Medulla oblongata (tissue), 1 donor: ENCODE data around the gene ARHGAP10.
"Not testable (repeated sequence)": the region's sequence is repeated elsewhere in the genome, so short reads cannot be mapped to it uniquely, and the experiment has no call there.

Experiments used
- DNase-seq: peaks from one replicate; pipeline ENCODE4 v3.0.0-alpha.2; 2015; ENCODE audit errors: extremely low spot score

Gene ARHGAP10

DNA sequence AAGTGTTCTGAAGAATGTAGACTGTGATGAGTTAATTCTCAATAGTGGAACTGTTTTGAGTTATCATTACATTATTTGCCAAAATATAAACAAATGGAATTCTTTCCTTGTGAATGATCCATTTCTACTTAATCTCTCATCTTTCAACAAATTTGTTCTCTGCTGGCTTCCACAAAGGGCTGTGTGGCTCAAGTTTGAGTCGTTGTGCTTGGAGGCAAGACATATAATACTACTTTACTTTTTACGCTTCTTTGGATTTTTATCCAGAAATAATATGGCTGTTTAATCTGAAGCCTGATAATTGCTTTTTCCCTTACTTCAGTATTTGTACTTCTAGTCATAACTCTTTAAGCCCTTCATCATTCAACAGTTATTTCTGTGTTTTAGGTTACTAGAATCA is 169.5 kb downstream of the ARHGAP10 start:
- no peak for DNase-seq

DNA sequence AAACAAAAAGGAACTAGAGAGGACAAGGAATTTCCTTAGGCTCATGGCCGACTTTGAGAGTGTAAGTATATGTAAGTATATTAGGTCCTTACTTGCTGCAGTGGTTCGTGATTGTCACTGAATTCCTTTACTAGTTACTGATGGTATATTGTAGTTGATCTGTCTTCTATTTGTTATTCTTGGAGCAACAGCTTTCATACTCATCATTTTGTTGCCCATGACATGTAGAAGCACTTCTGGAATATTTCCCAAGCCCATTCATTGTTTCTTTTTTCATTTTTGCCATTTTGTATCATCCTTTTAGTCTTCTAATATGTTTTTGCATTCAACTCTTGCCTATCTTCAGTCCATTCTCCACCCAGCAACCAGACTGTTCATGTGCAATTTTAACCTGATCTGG is 170.0 kb downstream of the ARHGAP10 start:
- DNase-seq = no peak

DNA sequence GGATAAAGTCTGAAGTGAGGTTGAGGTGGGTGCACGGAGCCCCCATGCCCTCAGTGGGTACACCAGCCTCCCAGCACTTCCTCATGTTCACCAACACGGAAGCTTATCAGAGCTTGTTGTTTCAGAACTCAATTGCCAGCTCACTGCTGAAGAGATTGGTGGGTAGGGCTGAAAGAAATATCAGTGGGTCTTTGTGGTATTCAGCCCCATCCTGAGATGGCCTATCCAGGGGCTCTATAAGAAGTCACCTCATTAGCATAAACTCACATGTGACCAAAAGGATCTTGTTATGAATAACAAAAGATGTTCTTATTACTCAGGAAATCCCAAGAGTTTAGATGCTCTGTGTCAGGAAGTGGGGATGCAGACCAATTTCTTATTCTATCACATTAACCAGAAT is 177.3 kb downstream of the ARHGAP10 start:
- DNase-seq = no peak

DNA sequence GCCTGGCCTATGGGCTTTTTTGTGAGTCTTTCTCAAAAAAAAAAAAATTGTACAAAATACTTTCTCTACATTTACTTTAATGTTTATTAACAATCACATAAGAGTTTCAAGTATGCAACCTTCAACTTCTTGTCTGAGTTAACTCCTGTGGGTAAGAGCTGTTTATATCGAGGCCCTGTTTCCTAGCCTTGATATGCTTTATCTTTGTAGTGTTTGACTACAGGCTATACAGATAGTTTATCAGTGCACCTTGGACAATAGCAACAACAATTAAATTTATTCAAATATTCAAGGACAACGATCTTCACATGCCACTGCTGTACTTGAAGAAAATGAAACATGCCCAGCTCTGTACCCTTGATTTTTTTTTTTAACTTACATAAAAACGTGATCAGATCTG is 178.4 kb downstream of the ARHGAP10 start:
- no peak for DNase-seq

DNA sequence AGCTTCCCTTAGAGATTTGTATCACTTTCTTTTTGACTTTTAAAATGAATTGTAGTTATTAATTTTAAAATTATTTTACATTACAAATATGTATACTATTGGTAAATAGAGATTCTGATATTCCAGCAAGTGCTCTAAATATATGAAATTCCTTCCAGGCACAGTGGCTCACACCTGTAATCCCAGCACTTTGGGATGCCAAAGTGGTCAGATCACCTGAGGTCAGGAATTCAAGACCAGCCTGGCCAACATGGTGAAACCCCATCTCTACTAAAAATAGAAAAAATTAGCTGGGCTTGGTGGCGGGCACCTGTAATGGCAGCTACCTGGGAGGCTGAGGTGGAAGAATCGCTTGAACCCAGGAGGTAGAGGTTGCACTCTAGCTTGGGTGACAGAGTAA is 180.2 kb downstream of the ARHGAP10 start:
- DNase-seq = not testable (repeated sequence)

DNA sequence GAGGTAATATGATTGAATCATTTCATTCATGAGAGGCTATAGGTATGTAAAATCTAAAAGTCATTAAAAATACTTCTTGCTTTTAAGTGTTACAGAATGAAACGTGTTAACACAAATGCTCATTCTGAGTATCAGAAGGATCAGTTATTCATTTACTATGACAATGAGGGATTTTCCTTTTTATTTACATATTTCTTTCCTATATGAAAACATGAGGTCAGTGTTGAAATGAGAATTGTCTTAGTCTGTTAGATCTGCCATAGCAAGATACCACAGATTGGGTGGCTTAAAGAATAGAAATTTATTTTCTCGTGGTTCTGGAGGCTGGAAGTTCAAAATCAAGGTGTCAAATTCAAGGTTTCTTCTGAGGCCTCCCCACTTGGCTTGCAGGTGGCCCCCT is 181.2 kb downstream of the ARHGAP10 start:
- no peak for DNase-seq

DNA sequence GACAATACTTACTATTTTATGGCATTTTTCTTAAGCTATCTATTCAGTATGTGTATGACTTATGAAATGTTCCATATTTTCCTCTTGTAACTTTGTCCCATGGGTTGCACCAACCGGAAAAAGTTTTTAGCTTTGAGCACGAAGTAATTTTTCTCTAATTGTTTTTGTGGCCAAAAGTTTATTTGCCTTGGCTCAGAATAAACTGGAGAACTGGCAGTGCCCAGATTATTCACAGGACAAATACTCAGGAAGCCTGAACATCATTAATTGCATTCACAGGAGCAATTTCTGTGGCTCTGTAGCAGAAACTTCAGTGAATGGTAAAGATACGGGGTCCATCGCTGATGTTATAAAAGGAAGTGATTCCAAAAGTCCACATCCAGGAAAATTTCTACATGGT is 184.5 kb downstream of the ARHGAP10 start:
- no peak for DNase-seq

DNA sequence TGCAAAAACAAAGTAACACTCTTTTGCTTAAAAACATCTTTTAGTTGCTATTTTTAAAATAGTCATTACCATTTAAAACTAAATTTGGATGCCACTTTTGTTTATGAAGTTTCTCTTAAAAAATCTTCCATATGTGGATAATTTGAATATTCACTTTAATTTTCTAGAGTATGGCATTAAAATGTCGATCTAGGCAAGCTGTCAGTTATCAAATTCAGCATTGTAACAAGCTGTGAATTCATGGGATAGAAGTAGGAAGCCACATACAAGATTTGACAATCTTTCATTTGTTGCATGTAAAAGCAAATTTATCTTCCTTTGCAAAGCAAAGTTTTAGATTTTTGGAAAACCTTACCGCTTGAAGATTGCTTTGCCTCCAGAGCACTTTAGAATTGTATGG is 191.5 kb downstream of the ARHGAP10 start:
- no peak for DNase-seq

DNA sequence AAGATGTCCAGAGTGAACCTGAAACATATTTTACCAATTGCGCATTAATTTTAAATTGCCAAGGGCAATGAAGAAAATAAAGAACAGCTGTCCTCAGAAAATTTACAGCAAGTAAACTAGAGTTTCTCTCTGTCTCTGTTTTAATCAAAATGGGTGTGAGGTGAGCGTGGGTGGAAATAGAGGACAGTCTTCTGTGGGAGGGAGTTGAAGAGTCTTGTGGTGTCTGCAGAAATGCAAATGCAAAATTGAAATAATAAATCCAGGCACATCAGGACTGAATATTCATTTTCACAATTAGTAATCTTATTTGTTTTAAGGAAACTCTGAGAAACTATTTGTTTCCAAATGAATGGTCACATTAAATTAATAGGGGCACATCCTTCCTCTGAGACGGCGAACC is 192.0 kb downstream of the ARHGAP10 start:
- no peak for DNase-seq

DNA sequence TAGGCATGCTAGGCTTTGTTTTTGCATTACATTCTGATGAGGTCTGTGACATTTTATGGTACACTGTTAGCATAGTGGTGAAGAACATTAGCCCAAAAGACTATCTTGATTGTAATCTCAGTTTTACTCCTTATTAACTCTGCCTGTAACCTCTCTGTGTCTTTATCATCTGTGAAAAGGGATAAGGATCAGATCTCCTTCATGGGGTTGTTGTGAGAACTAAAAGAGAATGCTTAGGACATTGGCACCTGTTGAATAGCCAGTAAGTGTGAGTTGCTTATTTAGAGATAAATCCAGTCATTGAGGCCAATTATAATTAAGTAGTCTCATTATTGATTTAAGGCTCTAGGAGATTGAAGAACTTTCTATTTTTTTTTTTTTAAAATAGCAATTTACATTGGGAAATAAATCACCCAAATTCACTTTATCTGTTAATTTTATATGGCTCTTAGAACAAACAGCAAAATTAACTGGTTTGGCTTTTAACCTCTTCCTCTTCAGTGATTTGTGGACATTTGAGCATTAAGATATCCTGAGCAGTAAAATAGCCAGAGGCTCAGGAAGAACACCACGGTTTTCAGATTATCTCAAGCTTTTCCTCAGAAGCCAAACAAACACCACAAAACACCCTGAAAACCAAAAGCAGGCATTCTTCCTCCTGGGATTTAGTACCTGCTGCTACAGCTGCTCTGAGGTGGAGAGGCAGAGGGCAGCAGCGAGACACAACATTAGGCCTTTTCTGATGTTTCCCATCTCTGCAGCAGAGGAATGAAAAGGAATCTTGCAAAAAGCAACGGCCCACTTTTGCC is 192.9 kb downstream of the ARHGAP10 start:
- DNase-seq = peak; percentile 49

DNA sequence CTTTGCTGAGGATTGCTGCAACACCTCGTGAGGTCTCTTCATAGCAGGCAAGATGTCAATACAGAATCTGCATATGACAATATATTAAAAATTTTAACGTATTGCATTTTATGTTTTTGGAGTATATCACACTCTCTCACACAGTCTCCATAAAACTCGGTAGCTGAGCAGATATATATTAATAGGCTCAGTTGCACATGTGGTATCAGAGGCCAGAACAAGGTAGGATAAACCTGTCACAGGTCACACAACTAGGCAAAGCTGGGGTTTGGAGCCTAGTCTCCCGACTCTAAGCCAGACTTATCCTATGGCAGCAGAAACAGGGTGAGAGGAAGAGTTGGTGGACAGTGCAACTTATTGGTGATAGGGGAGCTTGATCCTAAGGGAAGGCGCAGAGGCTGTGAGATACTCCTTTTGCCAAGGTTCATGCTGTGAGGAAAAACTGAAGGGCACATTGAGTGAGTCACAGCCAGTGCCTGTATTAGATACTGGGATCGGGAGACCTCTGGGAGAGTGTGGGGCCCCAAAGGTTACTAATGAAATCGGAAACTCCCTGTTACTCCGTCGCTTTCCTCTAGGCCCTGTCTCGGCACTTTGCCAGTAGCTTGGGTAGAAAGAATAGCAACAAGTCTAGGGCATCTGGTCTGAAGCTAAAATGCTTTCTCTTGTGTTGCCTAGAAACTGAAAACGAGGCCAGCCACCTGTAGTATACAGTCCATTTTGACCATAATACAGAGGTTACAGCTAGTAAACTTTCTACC is 195.7 kb downstream of the ARHGAP10 start:
- DNase-seq = no peak

DNA sequence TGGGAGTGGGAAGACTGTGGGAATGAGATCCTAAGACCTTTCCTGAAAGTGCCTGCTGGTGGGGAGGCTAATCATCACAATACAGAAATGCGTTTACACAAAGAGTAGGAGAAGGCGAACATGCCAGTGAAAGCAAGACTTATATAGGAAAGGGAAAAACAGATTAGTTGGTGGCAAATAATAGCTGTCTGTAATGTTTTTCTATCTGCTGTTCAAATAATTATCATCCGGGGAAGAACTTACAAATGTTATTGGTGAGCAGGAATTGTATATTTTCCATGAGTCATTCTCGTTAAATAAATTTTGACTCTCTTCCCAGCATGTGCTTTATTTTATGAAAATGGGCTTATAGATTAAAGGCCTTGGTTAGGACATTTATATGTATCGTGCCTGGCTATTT is 196.5 kb downstream of the ARHGAP10 start:
- no peak for DNase-seq

DNA sequence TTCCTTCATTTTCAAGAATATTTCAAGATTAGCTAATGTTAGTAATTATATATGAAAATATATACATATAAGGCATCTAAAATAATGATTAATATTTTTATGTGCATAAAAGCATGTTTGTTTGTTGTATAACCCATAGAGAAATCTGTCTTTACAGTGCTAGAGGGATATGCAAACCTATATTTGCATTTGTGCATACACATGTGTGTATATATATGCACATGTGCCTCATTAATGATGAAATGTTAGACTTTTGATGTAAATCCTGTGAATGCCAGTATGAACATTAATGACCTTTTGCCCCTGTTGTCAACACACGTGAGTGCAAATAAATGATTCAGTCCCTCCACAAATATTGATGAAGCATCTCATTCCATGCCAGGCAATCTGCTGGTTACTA is 197.9 kb downstream of the ARHGAP10 start:
- DNase-seq = no peak

DNA sequence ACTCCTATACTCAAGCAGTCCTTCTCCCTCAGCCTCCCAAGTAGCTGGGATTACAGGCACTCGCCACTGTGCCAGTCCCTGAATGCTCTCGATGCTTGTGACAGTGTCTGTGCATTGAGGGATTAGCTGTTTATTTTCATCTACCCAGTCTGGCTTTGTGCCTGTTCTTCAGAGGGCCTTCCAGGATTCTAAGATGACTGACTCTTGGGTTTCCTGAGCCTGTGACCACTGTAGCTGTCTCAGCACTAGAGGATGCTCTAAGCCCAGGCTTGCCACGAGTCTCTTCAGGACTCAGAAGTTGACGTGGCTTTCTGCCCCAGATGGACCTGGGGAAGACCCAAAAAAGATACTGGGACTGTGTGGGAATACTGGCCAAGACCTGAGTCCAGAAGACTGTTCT is 201.4 kb downstream of the ARHGAP10 start:
- DNase-seq = no peak

DNA sequence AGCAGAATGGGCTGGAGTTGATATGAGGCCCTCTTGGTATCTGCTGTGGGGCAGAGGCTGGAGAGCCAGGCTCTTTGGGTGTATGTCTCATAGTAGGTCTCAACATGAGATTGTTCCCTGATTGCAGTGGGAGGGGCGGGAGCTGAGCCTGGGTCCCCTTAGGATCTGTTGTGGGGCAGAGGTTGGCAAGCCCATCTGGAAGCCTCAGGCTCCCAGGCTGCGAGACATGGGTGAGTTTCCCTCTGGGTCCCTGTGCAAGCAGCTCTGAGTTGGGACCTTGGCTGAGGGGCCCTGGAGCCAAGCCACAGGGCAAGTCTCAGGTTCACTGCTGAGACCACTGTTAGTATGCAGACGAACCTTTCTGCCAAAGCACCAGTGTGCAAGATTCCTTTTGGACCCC is 201.9 kb downstream of the ARHGAP10 start:
- DNase-seq = no peak

DNA sequence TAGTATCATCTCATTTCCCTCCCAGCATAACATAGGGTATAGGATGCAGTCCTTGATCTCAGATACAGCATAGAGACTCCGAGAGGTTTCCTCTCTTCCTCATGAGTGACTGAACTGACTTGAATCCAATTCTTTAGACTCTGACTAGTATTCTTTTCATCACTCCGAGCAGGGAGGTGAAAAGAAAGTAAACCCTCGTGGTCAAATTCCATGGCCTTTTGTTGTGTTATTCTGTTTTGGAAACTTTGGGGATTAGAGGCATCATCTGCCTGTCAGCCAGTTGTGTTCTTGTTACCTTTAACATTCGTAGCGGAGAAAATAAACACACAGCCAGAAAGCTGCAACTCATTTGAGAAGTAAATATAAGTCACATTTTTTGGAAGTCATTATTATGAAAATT is 206.6 kb downstream of the ARHGAP10 start:
- DNase-seq = no peak

DNA sequence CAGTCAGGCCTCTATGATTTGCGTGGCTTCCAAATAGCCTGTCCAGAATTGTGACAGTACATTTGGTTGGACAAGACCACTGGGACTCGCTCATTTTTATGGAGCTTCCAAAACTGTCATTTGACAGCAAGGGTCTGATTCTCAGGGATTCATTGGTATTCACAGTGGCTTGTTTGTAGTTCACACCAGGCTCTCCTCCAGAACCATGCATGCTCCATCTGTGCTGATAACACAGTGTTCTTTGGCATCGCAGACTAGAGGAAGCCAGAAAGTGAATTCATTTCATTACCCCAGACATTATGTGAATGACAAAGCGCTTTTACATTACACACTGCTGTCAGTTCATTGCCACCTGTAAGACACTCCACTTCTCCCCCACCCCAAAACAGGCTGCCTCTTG is 208.3 kb downstream of the ARHGAP10 start:
- DNase-seq = peak; percentile 24

DNA sequence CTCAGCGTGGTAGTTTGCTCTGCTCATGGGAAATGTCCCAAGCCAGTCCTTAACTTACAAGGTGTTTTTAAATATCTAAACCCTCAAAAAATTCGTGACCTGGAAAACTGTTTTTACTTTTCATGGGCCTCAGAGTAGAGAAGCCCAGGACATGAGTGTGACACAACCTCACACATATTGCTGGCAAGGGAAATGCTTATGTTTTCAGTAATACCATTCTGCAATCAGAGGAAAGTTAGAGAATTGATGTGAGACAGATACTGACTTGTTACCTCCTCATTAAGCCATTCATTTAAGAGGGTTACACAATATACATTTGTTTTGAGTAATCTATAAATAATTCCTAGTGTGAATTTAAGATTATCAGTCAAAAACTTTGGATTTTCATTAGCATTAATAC is 209.5 kb downstream of the ARHGAP10 start:
- no peak for DNase-seq

DNA sequence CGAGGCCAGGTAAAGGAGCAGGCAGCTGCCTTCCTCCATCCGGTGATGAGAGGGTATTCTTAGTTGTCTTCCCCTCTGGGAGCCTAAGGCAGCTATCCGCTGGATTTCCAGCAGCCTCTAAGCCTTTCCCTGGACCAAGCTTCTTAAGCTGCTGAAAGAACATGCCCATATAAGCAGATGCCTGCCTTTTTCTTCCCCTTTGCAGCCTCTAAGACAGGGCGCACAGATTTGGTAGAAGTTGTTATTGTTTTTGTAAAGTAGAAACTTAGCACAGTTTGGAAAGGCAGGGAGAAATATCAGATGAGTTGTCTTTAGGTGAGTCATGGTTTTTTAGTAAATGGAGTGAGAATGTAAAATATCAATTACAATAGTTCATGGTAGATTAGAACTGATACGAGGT is 210.8 kb downstream of the ARHGAP10 start:
- DNase-seq = no peak

DNA sequence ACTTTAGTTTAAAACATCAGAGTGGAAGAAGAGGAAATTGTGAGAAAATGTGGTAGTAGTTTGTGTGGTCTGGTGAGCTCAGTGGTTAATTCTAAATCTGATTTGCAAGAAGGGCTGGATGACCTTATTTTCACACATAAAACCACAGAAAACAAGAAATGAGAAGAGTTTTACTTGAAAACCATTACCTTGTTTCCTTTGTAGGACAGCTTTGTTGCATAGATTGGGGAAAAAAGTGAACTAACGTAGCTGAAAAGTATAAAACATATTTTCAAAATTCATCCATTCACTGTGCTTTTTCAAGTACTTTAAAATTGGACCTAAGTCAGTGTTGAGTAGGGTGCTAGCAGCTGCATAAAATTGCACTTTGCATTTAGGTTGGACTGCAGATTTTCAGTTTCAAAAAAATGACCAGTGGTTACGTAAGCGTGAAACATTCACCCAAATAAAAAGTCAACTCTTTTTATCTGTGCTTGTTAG is 211.3 kb downstream of the ARHGAP10 start:
- no peak for DNase-seq

DNA sequence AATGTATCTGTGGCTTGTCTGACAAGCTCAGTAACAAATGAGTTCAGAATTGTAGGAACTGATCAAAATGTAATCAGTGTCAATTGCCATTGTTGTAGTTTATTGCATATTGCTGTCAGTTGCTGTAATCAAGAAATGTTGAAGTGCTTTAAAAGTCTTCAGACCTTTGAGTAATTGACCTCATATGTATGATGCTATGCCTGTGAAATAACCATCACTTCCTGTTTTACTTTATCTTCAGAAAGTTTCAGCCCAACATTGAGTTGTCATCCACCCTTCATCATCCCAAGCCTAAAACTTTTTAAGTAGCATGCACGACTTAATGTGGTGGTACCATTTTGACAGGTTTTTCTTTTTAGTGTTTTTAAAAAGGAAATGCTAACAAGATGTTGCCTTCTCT is 212.4 kb downstream of the ARHGAP10 start:
- DNase-seq = no peak

DNA sequence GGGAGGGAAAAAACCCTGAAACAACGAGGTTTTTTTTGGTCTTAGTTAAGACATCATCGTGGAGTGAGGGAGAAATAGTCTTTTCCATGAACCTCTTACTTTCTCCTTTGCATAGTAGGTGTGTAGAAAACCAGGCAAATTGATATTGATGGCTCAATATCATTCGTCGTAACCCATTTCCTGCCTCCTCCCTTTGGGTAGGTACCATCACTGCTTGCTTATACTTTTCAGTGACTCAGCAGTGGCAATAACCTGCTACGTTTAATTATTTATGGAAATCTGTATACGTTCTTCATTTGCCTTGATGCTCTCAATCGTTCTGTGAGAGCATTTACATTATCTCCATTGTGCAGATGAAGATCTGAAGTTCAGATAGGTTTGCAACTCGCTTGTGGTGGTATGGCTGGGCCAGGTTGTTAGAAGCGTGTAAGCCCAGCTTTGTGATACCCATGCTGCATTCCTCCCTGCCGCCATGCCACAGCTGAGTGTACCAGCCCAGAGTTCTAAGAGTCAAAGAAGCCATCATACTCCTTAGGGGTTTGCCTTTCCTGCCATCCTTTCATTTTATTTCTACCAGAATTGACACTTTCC is 212.9 kb downstream of the ARHGAP10 start:
- DNase-seq = no peak

DNA sequence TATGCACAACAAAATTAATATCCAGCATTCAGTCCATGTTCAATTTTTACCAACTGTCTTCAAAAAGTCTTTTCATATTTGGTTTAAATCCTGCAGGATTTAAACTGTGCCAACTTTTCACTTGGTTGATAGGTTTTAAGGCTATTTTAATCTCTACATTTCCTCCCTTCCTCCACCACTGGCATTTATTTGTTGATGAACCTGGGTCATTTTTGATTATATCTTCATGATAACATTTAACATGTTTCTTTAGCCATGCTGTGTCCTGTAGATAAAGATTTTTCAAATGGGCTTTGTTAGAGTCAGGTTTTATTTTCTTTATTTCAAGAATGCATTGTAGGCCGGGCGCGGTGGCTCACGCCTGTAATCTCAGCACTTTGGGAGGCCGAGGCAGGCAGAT is 216.4 kb downstream of the ARHGAP10 start:
- no peak for DNase-seq
